COR-L47 (cell line): ENCODE data around the gene KCTD17.

Experiments
- DNase-seq: peaks from one replicate; lab custom pipeline; 2025; lab: John Stamatoyannopoulos, UW

KCTD17 gene

DNA sequence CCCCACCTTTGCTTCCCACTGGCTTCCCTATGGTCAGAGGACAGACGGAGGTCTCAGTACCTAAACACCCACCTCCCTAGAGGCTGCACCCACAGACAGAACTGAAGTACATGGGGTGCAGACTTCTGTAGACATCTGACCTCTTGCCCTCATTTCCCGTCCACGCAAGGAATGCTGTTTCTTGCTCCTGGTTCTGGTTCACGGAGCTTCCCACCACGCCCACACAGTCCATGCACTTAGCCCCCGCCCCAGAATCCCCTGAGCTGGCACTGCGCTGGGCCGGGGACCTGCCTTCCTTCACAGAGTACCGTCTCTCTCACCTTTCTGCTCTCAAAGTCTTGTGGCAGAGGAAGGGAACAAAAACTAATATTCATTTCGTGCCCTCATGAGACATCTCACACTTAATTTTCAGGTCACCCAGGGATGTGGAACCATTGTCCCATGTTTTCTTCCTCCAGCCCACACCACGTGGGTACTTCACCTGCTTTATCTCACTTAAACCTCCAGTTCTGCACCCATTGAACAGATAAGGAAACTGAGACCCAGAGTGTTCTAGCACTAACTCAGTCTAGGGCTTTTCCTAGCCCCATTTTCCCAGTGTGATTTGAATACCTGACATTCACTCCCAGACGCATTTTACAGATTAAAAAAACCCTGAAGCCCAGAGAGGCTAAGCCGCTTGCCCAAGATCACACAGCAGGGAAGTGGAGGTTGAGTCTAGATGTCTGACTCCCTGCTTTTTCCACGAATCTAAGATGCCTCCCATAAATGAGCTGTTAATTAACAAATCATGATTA is 52.3 kb downstream of the KCTD17 start:
- DNase-seq = no peak

DNA sequence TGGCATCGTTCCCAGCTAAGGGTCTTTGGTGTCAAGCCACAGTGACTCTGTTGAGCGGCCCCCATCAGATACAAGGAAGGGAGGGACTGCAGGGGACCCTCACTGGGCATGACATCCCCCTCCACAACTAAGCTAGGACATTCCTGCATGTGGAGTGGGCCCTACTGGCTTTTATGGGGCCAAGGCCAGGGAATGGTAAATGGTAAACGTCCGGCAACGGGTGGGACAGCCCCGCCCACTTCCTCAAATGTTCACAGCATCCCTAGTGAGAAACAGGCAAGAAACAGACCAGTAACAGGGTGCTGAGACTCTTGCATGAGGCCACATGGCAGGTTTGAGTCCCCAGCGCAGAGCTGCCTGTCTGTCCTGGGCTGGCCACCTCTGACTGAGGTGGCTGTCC is 53.6 kb downstream of the KCTD17 start:
- DNase-seq = no peak

DNA sequence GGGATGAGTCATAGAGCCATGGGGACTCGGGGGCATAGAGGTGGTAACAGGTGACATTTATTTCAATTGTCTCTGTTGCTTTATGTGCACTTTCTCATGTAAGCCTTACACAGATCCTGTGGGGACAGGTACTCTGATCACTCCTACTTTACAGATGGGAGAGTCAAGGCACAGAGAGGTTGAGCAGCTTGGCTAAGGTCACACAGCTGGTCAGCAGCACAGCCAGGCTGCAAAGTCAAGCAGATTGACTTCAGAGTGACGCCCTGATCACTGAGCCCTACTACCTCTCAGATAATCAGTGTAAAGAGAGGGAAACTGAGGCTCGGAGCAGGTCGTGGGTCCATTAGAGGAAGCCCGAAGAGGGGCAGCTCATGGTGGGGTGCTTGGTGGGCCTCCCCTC is 54.4 kb downstream of the KCTD17 start:
- no peak for DNase-seq

DNA sequence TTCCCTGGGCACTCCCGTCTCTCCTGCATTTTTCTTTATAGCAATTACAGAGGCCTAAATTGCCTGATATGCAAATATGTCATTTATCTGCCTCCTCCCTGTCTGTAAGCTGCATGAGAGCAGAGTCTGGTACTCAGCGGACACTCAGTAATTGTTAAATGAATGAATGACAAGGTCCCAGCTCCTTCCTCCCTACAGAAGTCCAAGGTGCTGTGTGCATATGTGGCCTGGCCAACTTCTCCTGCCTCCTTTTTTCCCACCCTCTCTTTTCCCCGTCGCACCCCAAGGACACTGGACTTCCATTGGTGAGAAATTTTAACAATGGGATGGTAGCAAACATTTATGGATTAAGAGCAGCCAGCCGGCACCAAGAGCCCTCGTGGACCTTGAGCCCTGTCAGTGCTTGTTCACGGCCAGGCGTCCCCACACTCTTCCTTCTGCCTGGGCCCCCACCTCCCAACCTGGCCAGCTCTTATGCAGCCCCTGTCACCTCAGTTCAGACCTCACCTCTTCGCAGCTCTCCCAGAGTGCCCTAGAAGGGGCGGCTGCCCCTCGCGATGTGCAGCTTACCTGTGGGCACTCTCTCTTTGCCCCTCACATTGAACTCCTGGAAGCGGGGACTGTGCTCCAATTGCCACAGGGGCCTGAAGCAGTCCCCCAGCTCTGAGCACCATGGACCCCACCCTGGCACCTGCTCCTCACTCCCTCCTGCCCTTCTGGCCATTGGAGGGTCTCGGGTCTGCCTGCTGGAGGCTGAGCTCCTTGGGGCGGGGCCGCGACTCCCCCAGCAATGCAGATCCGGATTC is 56.5 kb downstream of the KCTD17 start:
- no peak for DNase-seq

DNA sequence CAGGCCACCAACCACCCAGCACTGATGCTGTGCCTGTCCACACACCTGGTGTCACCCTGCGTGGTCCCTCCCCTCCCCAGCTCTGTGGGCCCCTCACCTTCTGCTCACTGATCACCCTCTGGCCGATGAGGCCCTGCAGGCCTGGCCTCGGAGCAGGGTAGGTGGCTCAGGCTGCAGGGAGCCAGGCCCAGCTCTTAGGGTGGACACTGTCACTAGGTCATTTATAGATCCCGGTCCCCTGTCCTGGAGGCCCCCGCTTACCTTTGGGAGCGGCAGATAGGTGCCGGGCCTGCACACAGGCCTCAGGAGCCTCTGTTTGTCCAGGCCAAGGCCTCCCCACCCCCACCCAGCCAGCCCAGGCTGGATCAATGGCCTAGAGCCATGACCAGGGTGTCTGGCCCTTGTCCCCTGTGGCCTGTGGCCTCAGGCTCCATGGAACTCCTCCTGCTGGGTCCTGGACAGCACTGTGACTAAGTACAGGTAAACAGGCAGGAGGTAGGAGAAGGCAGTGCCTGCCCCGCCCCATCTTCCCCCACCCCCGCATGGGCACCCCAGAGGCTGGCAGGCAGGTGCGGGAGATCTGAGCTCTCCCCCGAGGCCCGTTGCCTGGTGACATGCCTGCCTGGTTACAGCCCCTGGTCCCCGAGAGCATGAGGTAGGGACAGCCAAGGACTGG is 57.8 kb downstream of the KCTD17 start, which contains the start of gene TMPRSS6:
Gene TMPRSS6 (minus strand): TSS at position 472 of the 676 bp plus-strand sequence. CDS start 6,296 bp downstream, outside the sequence.
- DNase-seq = peak; percentile 70

GRCh38 chr22:37111156-37111717 is 59.7 kb downstream of the KCTD17 start:
- DNase-seq = no peak

- no peak for DNase-seq
These were observed 60.7 kb downstream of the KCTD17 start for GRCh38 chr22:37112084-37112728.
